HepG2 (cell line): ENCODE results near the gene CYP21A2. TPM values are rescaled to one million over a fixed set of nuclear protein-coding genes. Genes with fewer than 3 reads are reported as not detected.

Experiments used
- ARNTL ChIP-seq: sonication (generic); formaldehyde crosslinking; IDR thresholded peaks from 2 replicates; pipeline ENCODE4 v1.4.0; 2020; ENCODE audit warnings: mild to moderate bottlenecking, missing genetic modification reagents
- CBFB ChIP-seq: sonication (generic); formaldehyde crosslinking; IDR thresholded peaks from 2 replicates; pipeline ENCODE4 v1.4.0; 2020; ENCODE audit warnings: missing genetic modification reagents
- CBX1 ChIP-seq: IDR thresholded peaks from one replicate; pipeline ENCODE4 v1.6.1; 2016; ENCODE audit warnings: antibody characterized with exemption, low read depth
- GLMP ChIP-seq: sonication (generic); formaldehyde crosslinking; IDR thresholded peaks from 2 replicates; pipeline ENCODE4 v1.9.0; 2021; ENCODE audit warnings: missing genetic modification reagents, mild to moderate bottlenecking, borderline replicate concordance
- HBP1 ChIP-seq: IDR thresholded peaks from 2 replicates; pipeline ENCODE4 v1.6.1; 2016; ENCODE audit warnings: low read depth, control low read depth
- MXD1 ChIP-seq: sonication (generic); formaldehyde crosslinking; IDR thresholded peaks from 2 replicates; pipeline ENCODE4 v1.4.0; 2020; ENCODE audit warnings: mild to moderate bottlenecking, missing genetic modification reagents
- RFX5 ChIP-seq: IDR thresholded peaks from 2 replicates; pipeline ENCODE4 v1.6.1; 2011; ENCODE audit warnings: low read depth, low read length, improper control_type of control experiment
- TFE3 ChIP-seq: IDR thresholded peaks from 2 replicates; pipeline ENCODE4 v1.6.1; 2016
- THAP11 ChIP-seq: IDR thresholded peaks from 2 replicates; pipeline ENCODE4 v1.6.1; 2016; ENCODE audit warnings: missing biosample characterization, missing genetic modification reagents
- ZBTB25 ChIP-seq: IDR thresholded peaks from 2 replicates; pipeline ENCODE4 v1.6.1; 2018; ENCODE audit warnings: missing genetic modification reagents
- ZFY ChIP-seq: sonication (generic); formaldehyde crosslinking; IDR thresholded peaks from 2 replicates; pipeline ENCODE4 v1.4.0; 2020; ENCODE audit warnings: missing genetic modification reagents
- ZKSCAN5 ChIP-seq: sonication (generic); formaldehyde crosslinking; IDR thresholded peaks from 2 replicates; pipeline ENCODE4 v1.5.1; 2020; ENCODE audit warnings: mild to moderate bottlenecking, missing genetic modification reagents
- ZNF138 ChIP-seq: sonication (generic); formaldehyde crosslinking; IDR thresholded peaks from 2 replicates; pipeline ENCODE4 v1.5.0; 2020; ENCODE audit warnings: mild to moderate bottlenecking, low read depth, missing genetic modification reagents
- ZNF180 ChIP-seq: sonication (generic); formaldehyde crosslinking; IDR thresholded peaks from 2 replicates; pipeline ENCODE4 v1.4.0; 2020; ENCODE audit warnings: low read depth, missing genetic modification reagents, borderline replicate concordance
- ZNF275 ChIP-seq: sonication (generic); formaldehyde crosslinking; IDR thresholded peaks from 2 replicates; pipeline ENCODE4 v1.8.0; 2022; ENCODE audit warnings: missing genetic modification reagents, mild to moderate bottlenecking, inconsistent platforms, borderline replicate concordance
- ZNF317 ChIP-seq: sonication (generic); formaldehyde crosslinking; IDR thresholded peaks from 2 replicates; pipeline ENCODE4 v1.5.0; 2020; ENCODE audit warnings: mild to moderate bottlenecking, missing genetic modification reagents
- ZNF382 ChIP-seq: sonication (generic); formaldehyde crosslinking; IDR thresholded peaks from 2 replicates; pipeline ENCODE4 v1.5.0; 2020; ENCODE audit warnings: missing genetic modification reagents, mild to moderate bottlenecking, borderline replicate concordance
- ZNF430 ChIP-seq: sonication (generic); formaldehyde crosslinking; IDR thresholded peaks from 2 replicates; pipeline ENCODE4 v1.9.0; 2021; ENCODE audit warnings: mild to moderate bottlenecking, missing genetic modification reagents
- ZNF691 ChIP-seq: sonication (generic); formaldehyde crosslinking; IDR thresholded peaks from 2 replicates; pipeline ENCODE4 v1.4.0; 2020; ENCODE audit warnings: missing genetic modification reagents, low read depth, mild to moderate bottlenecking, borderline replicate concordance
- ZNF7 ChIP-seq: IDR thresholded peaks from 2 replicates; pipeline ENCODE4 v1.6.1; 2016; ENCODE audit warnings: missing biosample characterization, missing genetic modification reagents
- ZNF878 ChIP-seq: sonication (generic); formaldehyde crosslinking; IDR thresholded peaks from 2 replicates; pipeline ENCODE4 v1.8.1; 2023; ENCODE audit warnings: mild to moderate bottlenecking, missing genetic modification reagents, moderate library complexity
- ZSCAN25 ChIP-seq: sonication (generic); formaldehyde crosslinking; IDR thresholded peaks from 2 replicates; pipeline ENCODE4 v1.8.0; 2022; ENCODE audit warnings: mild to moderate bottlenecking, missing genetic modification reagents
- polyA plus RNA-seq, 8 experiments: library from polyadenylated mRNA; depleted of rRNA in 3 of 8; stranded (reverse) in 7 of 8; unstranded in 1 of 8; fragments of >200 nt; fragmentation: Illumina TruSeq in 4 of 8; extraction: Trizol in 4 of 8; gene quantifications; 2 replicates each; pipeline versions ENCODE4 v1.2.1 to v1.2.3, GENCODE V29; 2011 to 2016; ENCODE audit warnings: low read depth in 4 of 8, missing spikeins in 1 of 8, mixed read lengths in 1 of 8; ENCODE audit not compliant: insufficient read depth in 1 of 8
- total RNA-seq, 5 experiments: library from RNA; depleted of rRNA; stranded (reverse); fragments of >200 nt; fragmentation: Illumina TruSeq; extraction: Trizol; gene quantifications; 2 replicates each; pipeline ENCODE4 v1.2.3, GENCODE V29; 2016; ENCODE audit warnings: low read depth in 1 of 5

CYP21A2 gene
- total and polyA plus RNA-seq, 2 of the 13 experiments (the other 11 are each of a cell fraction or from before 2014, with no cell fraction given), result 1.5 to 6.3 TPM

- TF ChIP-seq TFE3 (CRISPR knock-in tag) (no peak), ZNF317 (CRISPR knock-in tag) (no peak), ZNF275 (CRISPR knock-in tag) (no peak; the same call in 1 of the 2 replicates), ZSCAN25 (CRISPR knock-in tag) (no peak), GLMP (CRISPR knock-in tag) (no peak), CBX1 (peak; percentile 63), RFX5 (no peak), CBFB (peak; percentile 61), ZNF180 (CRISPR knock-in tag) (no peak), ZKSCAN5 (CRISPR knock-in tag) (no peak), ZNF7 (CRISPR knock-in tag) (no peak), ZNF138 (CRISPR knock-in tag) (no peak), ZNF878 (no peak), ZNF430 (no peak), THAP11 (CRISPR knock-in tag) (peak; percentile 57), MXD1 (peak; percentile 78), ZNF382 (CRISPR knock-in tag) (no peak), ZBTB25 (CRISPR knock-in tag) (peak; percentile 70; the same call in 1 of the 2 replicates), ARNTL (CRISPR knock-in tag) (no peak), HBP1 (CRISPR knock-in tag) (no peak), ZFY (CRISPR knock-in tag) (peak; percentile 61; the same call in 1 of the 2 replicates), ZNF691 (peak; percentile 64; the same call in 1 of the 2 replicates)
Observed at GRCh38 chr6:32087574-32088486, 49.6 kb downstream of the CYP21A2 start (continued).
